Common myeloid progenitor, CD34-positive (primary cell): ENCODE measurements around the gene MESP2.
A peak's percentile ranks its signal among the peaks of the same experiment; 100 is the strongest.

ENCODE experiments used
- CTCF ChIA-PET: fragments of 350-600 bp; sonication (Branson Sonifier 250); formaldehyde crosslinking; loops from one replicate; lab custom pipeline; 2021; ENCODE audit warnings: antibody characterized with exemption; lab: Charles Lee
- POLR2A ChIA-PET: fragments of 350-600 bp; sonication (Branson Sonifier 250); formaldehyde crosslinking; loops from one replicate; lab custom pipeline; 2021; ENCODE audit warnings: antibody characterized with exemption; lab: Charles Lee
- DNase-seq, 3 donors: peaks; one replicate each; pipeline versions ENCODE4 v3.0.0 to v3.0.0-alpha.2; 2013
- H3K27ac ChIP-seq, 2 experiments: 1 replicate in 1 of 2; 2 replicates in 1 of 2; pipeline ENCODE4 v1.7.0; 2013; ENCODE audit warnings: inconsistent platforms in 2 of 2, low read length in 2 of 2, mild to moderate bottlenecking in 2 of 2, low read depth in 1 of 2, moderate library complexity in 1 of 2; ENCODE audit not compliant: severe bottlenecking in 2 of 2, insufficient read depth in 1 of 2, poor library complexity in 1 of 2
- H3K27me3 ChIP-seq, 5 experiments: replicated peaks in 2 of 5; 1 replicate in 3 of 5; 2 replicates in 2 of 5; pipeline versions ENCODE4 v1.6.1 to v1.7.0; 2013; ENCODE audit warnings: low read length in 4 of 5, mild to moderate bottlenecking in 2 of 5, moderate library complexity in 2 of 5, inconsistent platforms in 1 of 5; ENCODE audit not compliant: insufficient read depth in 5 of 5, control insufficient read depth in 4 of 5
- H3K36me3 ChIP-seq, 4 experiments: 1 replicate in 2 of 4; 2 replicates in 2 of 4; pipeline versions ENCODE4 v1.6.1 to v1.7.0; 2013; ENCODE audit warnings: low read length in 3 of 4, control low read depth in 1 of 4, mild to moderate bottlenecking in 1 of 4; ENCODE audit not compliant: control insufficient read depth in 4 of 4, insufficient read depth in 4 of 4
- H3K4me1 ChIP-seq, 4 experiments: 1 replicate in 3 of 4; 2 replicates in 1 of 4; pipeline versions ENCODE4 v1.6.1 to v1.7.1; 2013; ENCODE audit warnings: low read length in 3 of 4, mild to moderate bottlenecking in 3 of 4, control low read depth in 1 of 4, inconsistent platforms in 1 of 4, moderate library complexity in 1 of 4; ENCODE audit not compliant: control insufficient read depth in 4 of 4, insufficient read depth in 4 of 4; ENCODE audit errors: control extremely low read depth in 1 of 4
- H3K4me3 ChIP-seq, 7 experiments: 1 replicate in 4 of 7; 2 replicates in 3 of 7; pipeline versions ENCODE4 v1.5.1 to v1.7.0; 2013; ENCODE audit warnings: mild to moderate bottlenecking in 7 of 7, low read length in 6 of 7, moderate library complexity in 6 of 7, inconsistent platforms in 2 of 7, low read depth in 2 of 7, control low read depth in 1 of 7; ENCODE audit not compliant: insufficient read depth in 4 of 7, control insufficient read depth in 1 of 7; ENCODE audit errors: extremely low read depth in 1 of 7
- H3K9me3 ChIP-seq, 5 experiments: 1 replicate in 4 of 5; 2 replicates in 1 of 5; pipeline versions ENCODE4 v1.6.1 to v1.7.1; 2013; ENCODE audit warnings: low read length in 4 of 5, mild to moderate bottlenecking in 2 of 5, inconsistent platforms in 1 of 5, low read depth in 1 of 5, moderate library complexity in 1 of 5; ENCODE audit not compliant: control insufficient read depth in 4 of 5, insufficient read depth in 2 of 5; ENCODE audit errors: control extremely low read depth in 1 of 5
- whole genome bisulfite sequencing: methylation state at CpG from one replicate; pipeline ENCODE4 v1.1.5; 2013; ENCODE audit not compliant: insufficient coverage; 5-methylcytosine and 5-hydroxymethylcytosine counted together

Gene MESP2

DNA sequence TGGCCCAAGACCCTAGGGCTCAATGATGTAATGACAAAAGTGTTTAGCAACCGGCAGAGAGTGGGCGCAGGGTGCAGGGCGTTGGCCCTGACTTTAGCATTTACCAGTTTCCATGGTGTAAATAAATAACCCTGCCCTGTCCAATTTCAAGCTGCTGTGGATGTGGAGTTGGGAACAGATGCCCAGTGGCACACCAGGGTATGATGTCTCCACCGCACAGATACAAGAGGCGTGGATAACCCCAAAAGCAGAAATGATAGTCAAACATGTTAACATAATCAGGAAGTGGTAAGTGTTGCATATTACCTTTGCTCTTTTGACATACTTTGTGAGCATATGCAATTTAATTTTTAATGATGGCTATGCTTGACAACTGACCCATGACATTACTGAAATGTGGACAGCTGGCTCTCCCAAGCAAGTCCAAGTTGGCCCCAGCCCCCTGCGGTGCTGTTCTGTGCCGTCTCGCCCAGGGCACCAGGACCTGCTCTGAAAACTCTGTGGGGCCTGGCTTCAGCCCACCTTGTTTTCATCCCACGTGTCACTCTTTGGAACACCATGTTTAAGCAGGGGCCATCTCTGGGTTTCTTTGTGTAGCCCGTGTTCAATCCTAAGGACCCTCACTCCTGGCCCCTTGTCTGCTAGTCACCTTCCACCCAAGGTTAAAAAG lies 49.3 kb downstream of the MESP2 start:
- no peaks in the 10 kb centered on the region for H3K9me3 ChIP-seq
- ChIA-PET POLR2A (no interaction called here), CTCF (interaction anchor here (0.6 kb wide), 1 partner anchor 36 kb away, joined by 3 read pairs; no protein-coding TSS in a partner anchor)
- no peaks in the 10 kb centered on the region for H3K27me3 ChIP-seq
- 96% methylated on average over 5 of the region's 10 CpGs for WGBS
- H3K4me1 ChIP-seq, result peaks cover 0 to 66% (median 36%) of the 10 kb centered on the region in 4 experiments
- peaks cover 0 to under 1% (median 0%) of the 10 kb centered on the region in 4 experiments for H3K36me3 ChIP-seq
- no peak overlapping the region for H3K4me3 ChIP-seq
- DNase-seq, result peak in 2 of 3 donors; percentile 75 to 77
- H3K27ac ChIP-seq, result no peak overlapping the region

DNA sequence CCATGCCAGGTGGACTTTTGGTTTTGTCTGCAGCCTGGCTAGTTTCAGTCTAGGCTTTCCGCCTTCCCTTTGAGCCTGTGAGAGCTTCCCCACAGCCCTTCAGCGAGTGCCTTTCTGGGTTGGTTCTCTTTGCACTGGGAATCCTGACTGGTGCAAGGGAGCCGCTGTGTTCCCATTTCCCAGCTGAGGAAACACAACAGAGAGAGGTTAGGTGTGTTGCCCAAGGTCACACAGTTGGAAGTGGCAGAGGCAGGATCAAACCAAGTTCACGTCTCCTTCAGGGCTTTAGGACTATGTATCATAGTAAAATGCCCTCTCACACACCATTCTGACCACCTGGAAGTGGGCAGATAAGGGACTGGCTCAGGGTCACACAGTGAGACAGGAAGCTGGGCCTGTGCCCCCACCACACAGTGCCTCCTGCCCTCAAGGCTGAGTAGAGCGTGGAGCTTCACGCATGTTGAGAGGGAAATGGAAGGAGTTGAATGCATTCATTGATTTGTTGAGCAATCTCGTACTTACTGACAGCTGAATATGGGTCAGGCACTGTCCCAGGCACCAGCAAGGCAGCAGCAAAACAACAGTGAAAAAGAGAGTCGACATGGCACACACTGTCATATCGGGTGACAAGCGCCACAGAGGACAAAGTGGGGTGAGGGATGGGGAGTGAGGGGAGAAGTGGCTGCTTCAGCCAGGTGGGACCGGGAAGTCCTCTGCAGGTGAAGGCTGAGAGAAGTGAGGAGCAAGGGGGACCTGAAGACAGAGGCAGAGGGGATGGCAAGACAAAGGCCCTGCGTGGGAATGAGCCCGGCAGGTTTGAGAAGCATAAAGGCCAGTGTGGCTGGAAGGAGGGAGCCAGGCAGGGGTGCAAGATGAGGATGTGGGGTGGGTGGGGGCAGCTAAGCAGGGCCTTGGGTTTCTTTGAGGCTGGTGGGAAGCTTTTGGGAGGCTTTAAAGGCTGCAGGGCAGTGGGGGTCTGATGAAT lies 50.8 kb downstream of the MESP2 start:
- H3K27me3 ChIP-seq, result no peaks in the 10 kb centered on the region
- DNase-seq, result no peak
- H3K27ac ChIP-seq, result no peak overlapping the region
- H3K4me3 ChIP-seq, result no peak overlapping the region
- ChIA-PET POLR2A (no interaction called here), CTCF (interaction anchor here (0.8 to 1.0 kb wide), 3 partner anchors 10 to 48 kb away, joined by 3 read pairs; no protein-coding TSS in a partner anchor)
- WGBS, result 96% methylated on average over 13 of the region's 13 CpGs
- H3K4me1 ChIP-seq, result peaks cover 0 to 51% (median 25%) of the 10 kb centered on the region in 4 experiments
- H3K9me3 ChIP-seq, result no peaks in the 10 kb centered on the region
- H3K36me3 ChIP-seq, result peaks cover 0 to 8% (median 0%) of the 10 kb centered on the region in 4 experiments

DNA sequence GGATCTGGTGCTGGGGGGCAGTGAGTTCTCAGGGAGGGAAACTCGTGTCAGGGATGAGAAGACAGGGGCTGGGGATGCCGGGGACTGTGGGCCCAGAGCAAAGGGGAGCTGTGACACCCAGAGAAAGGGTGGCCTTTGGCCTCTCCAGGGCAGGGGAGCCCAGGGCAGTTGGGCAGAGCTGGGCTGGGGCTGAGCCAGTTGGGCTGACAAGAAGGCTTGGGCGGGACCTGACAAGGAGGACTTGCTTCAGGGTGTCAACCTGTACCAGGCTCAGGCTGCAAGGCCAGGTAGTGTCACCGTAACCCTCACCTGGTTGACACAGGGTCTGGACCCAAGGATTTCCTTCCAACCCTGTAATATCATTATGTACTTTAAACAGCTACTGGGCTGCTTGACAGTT lies 51.7 kb downstream of the MESP2 start:
- 98% methylated on average over 4 of the region's 4 CpGs for whole genome bisulfite sequencing
- peaks cover 0 to 10% (median 1%) of the 10 kb centered on the region in 4 experiments for H3K36me3 ChIP-seq
- H3K27ac ChIP-seq, result no peak overlapping the region
- no peaks in the 10 kb centered on the region for H3K27me3 ChIP-seq
- no peak for DNase-seq
- H3K4me1 ChIP-seq, result peaks cover 0 to 43% (median 18%) of the 10 kb centered on the region in 4 experiments
- ChIA-PET CTCF (interaction anchor here (0.8 to 0.9 kb wide), 2 partner anchors 11 to 47 kb away, joined by 3 read pairs; no protein-coding TSS in a partner anchor), POLR2A (no interaction called here)
- H3K9me3 ChIP-seq, result no peaks in the 10 kb centered on the region
- H3K4me3 ChIP-seq, result no peak overlapping the region
